Neural crest cell (in vitro differentiated cells): ENCODE measurements around the gene PPP2R3B. TPM values are rescaled to one million over a fixed set of nuclear protein-coding genes. Genes with fewer than 3 reads are reported as not detected.
A peak's percentile ranks its signal among the peaks of the same experiment; 100 is the strongest.

Source experiments
- DNase-seq: peaks from one replicate; pipeline ENCODE4 v3.0.0; 2021; ENCODE audit warnings: low read depth, mixed read lengths, low spot score
- H3K27ac Mint-ChIP-seq: one replicate; pipeline ENCODE4 v1.8.0; 2021; ENCODE audit warnings: mild to moderate bottlenecking, mixed read lengths; ENCODE audit not compliant: unreplicated experiment
- H3K27me3 Mint-ChIP-seq: 2 replicates; pipeline ENCODE4 v1.8.0; 2021; ENCODE audit warnings: low read depth, mild to moderate bottlenecking, mixed read lengths
- H3K36me3 Mint-ChIP-seq: 2 replicates; pipeline ENCODE4 v1.8.0; 2021; ENCODE audit warnings: low read depth, mild to moderate bottlenecking, mixed read lengths
- H3K4me1 Mint-ChIP-seq: 2 replicates; pipeline ENCODE4 v1.8.0; 2021; ENCODE audit warnings: mixed read lengths
- H3K4me3 Mint-ChIP-seq: one replicate; pipeline ENCODE4 v1.8.0; 2021; ENCODE audit warnings: mild to moderate bottlenecking, mixed read lengths
- H3K9me3 Mint-ChIP-seq: 2 replicates; pipeline ENCODE4 v1.8.0; 2021; ENCODE audit warnings: mixed read lengths
- CTCF ChIP-seq: fragments of 200-600 bp; sonication (generic); conservative IDR thresholded peaks from 2 replicates; pipeline ENCODE4 v1.5.0; 2021; ENCODE audit warnings: antibody characterized with exemption, mild to moderate bottlenecking
- total RNA-seq: library from RNA; stranded (reverse); gene quantifications from 2 replicates; pipeline ENCODE4 v1.2.1, GENCODE V29; 2021

PPP2R3B gene
- total RNA-seq, 1 donor from 2014 or later = 96.5 TPM

GRCh38 chrX:362351-362750, 24.4 kb downstream of the PPP2R3B start:
- Mint-ChIP-seq H3K9me3 (peaks cover 6% of the 10 kb centered on the region), H3K4me1 (peaks cover 6% of the 10 kb centered on the region), H3K4me3 (no peak overlapping the region), H3K27ac (no peak overlapping the region), H3K36me3 (peaks cover 48% of the 10 kb centered on the region), H3K27me3 (no peaks in the 10 kb centered on the region)
- DNase-seq = no peak
- TF ChIP-seq CTCF = no peak

- peaks cover 6% of the 10 kb centered on the region for H3K9me3 Mint-ChIP-seq
- DNase-seq = no peak
These were observed 25.2 kb downstream of the PPP2R3B start for GRCh38 chrX:361231-362145.

GRCh38 chrX:360496-361150, 26.1 kb downstream of the PPP2R3B start:
- H3K27me3 Mint-ChIP-seq = no peaks in the 10 kb centered on the region
- no peak overlapping the region for H3K27ac Mint-ChIP-seq
- H3K36me3 Mint-ChIP-seq = peaks cover 58% of the 10 kb centered on the region
- peaks cover 19% of the 10 kb centered on the region for H3K4me1 Mint-ChIP-seq
- TF ChIP-seq CTCF = no peak
- H3K4me3 Mint-ChIP-seq = no peak overlapping the region
- DNase-seq = no peak
- peaks cover 6% of the 10 kb centered on the region for H3K9me3 Mint-ChIP-seq

More at GRCh38 chrX:361231-362145, 25.2 kb downstream of the PPP2R3B start:
- no peak for TF ChIP-seq CTCF
- no peaks in the 10 kb centered on the region for H3K27me3 Mint-ChIP-seq
- H3K27ac Mint-ChIP-seq = no peak overlapping the region
- no peak overlapping the region for H3K4me3 Mint-ChIP-seq
- peaks cover 14% of the 10 kb centered on the region for H3K4me1 Mint-ChIP-seq
- H3K36me3 Mint-ChIP-seq = peaks cover 54% of the 10 kb centered on the region

- Mint-ChIP-seq H3K27me3 (no peaks in the 10 kb centered on the region), H3K4me3 (no peak overlapping the region), H3K27ac (no peak overlapping the region), H3K9me3 (peaks cover 6% of the 10 kb centered on the region), H3K4me1 (peaks cover 29% of the 10 kb centered on the region), H3K36me3 (peaks cover 61% of the 10 kb centered on the region)
- TF ChIP-seq CTCF = no peak
- no peak for DNase-seq
These were observed 28.0 kb downstream of the PPP2R3B start for GRCh38 chrX:358651-359143.

GRCh38 chrX:357693-358471, 28.8 kb downstream of the PPP2R3B start:
- peak overlapping the region; percentile 73 for H3K27ac Mint-ChIP-seq
- H3K27me3 Mint-ChIP-seq = no peaks in the 10 kb centered on the region
- H3K4me1 Mint-ChIP-seq = peaks cover 29% of the 10 kb centered on the region
- no peak for TF ChIP-seq CTCF
- H3K9me3 Mint-ChIP-seq = peaks cover 6% of the 10 kb centered on the region
- H3K4me3 Mint-ChIP-seq = no peak overlapping the region
- H3K36me3 Mint-ChIP-seq = peaks cover 55% of the 10 kb centered on the region
- DNase-seq = no peak
